Gastroesophageal sphincter (tissue), 4 donors: ENCODE measurements around the gene RANBP6. TPM values are rescaled to one million over a fixed set of nuclear protein-coding genes. Genes with fewer than 3 reads are reported as not detected.

ENCODE experiments used
- ATAC-seq: fragments of 150-250 bp; one replicate; pipeline ENCODE4 v1.9.1; 2016; ENCODE audit warnings: mild to moderate bottlenecking, moderate library complexity
- H3K27ac ChIP-seq, 4 donors: fragments of 200-600 bp; sonication (generic) in 3 of 4; 1 replicate in 3 of 4; 2 replicates in 1 of 4; pipeline ENCODE4 v1.5.1; 2016 to 2019
- H3K27me3 ChIP-seq: fragments of 200-600 bp; sonication (generic); one replicate; pipeline ENCODE4 v1.5.1; 2019
- H3K36me3 ChIP-seq, 2 donors: fragments of 200-600 bp; sonication (generic); one replicate each; pipeline ENCODE4 v1.5.1; 2019; ENCODE audit warnings: control low read depth in 1 of 2
- H3K4me1 ChIP-seq, 3 donors: fragments of 200-600 bp; sonication (generic); 1 replicate in 2 of 3; 2 replicates in 1 of 3; pipeline ENCODE4 v1.5.1; 2016 to 2019; ENCODE audit warnings: control low read depth in 2 of 3
- H3K4me3 ChIP-seq, 2 donors: fragments of 200-600 bp; sonication (generic); one replicate each; pipeline ENCODE4 v1.5.1; 2019; ENCODE audit warnings: mild to moderate bottlenecking in 1 of 2, moderate library complexity in 1 of 2
- H3K9me3 ChIP-seq, 3 donors: fragments of 200-600 bp; sonication (generic); one replicate each; pipeline ENCODE4 v1.5.1; 2017 to 2019; ENCODE audit warnings: control low read depth in 2 of 3
- EP300 ChIP-seq: sonication (generic); formaldehyde crosslinking; IDR thresholded peaks from one replicate; pipeline ENCODE4 v1.6.1; 2017; ENCODE audit warnings: antibody characterized with exemption, mild to moderate bottlenecking
- POLR2A ChIP-seq, 2 donors: fragments of 450-650 bp; IDR thresholded peaks; one replicate each; pipeline ENCODE4 v1.6.1; 2017; ENCODE audit warnings: antibody characterized with exemption in 2 of 2, mild to moderate bottlenecking in 2 of 2, moderate library complexity in 1 of 2
- POLR2AphosphoS5 ChIP-seq: sonication (generic); formaldehyde crosslinking; IDR thresholded peaks from one replicate; pipeline ENCODE4 v1.6.1; 2017; ENCODE audit warnings: antibody characterized with exemption
- WGBS, 2 donors: methylation state at CpG; one replicate each; pipeline ENCODE4 v1.1.5; 2018; ENCODE audit warnings: low coverage in 1 of 2; 5-methylcytosine and 5-hydroxymethylcytosine counted together
- total RNA-seq, 4 donors: library from RNA; depleted of rRNA; stranded (reverse); fragments of >200 nt; gene quantifications; one replicate each; pipeline ENCODE4 v1.1.0, GENCODE V29; 2016
- TF ChIP-seq, protein P1 (sequence below), 4 experiments: fragments of 200-600 bp in 2 of 4; fragments of 450-650 bp in 2 of 4; sonication (generic) in 1 of 4; IDR thresholded peaks; one replicate each; pipeline ENCODE4 v1.5.1; 2017 to 2019; ENCODE audit warnings: antibody characterized with exemption in 4 of 4, mild to moderate bottlenecking in 2 of 4, moderate library complexity in 2 of 4

The RANBP6 gene
- total RNA-seq, 4 donors from 2014 or later: 14.8 to 20.2 (median 17.6) TPM

- TF ChIP-seq POLR2A (IDR thresholded peaks at IDR 0.05) (no peak), POLR2AphosphoS5 (no peak), EP300 (no peak)
- TF ChIP-seq, protein P1, sequence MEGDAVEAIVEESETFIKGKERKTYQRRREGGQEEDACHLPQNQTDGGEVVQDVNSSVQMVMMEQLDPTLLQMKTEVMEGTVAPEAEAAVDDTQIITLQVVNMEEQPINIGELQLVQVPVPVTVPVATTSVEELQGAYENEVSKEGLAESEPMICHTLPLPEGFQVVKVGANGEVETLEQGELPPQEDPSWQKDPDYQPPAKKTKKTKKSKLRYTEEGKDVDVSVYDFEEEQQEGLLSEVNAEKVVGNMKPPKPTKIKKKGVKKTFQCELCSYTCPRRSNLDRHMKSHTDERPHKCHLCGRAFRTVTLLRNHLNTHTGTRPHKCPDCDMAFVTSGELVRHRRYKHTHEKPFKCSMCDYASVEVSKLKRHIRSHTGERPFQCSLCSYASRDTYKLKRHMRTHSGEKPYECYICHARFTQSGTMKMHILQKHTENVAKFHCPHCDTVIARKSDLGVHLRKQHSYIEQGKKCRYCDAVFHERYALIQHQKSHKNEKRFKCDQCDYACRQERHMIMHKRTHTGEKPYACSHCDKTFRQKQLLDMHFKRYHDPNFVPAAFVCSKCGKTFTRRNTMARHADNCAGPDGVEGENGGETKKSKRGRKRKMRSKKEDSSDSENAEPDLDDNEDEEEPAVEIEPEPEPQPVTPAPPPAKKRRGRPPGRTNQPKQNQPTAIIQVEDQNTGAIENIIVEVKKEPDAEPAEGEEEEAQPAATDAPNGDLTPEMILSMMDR (IDR thresholded peaks at IDR 0.05): no peak
- peaks cover 26% of the 10 kb centered on the region for H3K27me3 ChIP-seq
- no peaks in the 10 kb centered on the region for H3K9me3 ChIP-seq
- no peaks in the 10 kb centered on the region for H3K4me1 ChIP-seq
- H3K27ac ChIP-seq: no peak overlapping the region
- no peaks in the 10 kb centered on the region for H3K36me3 ChIP-seq
- WGBS, 2 donors: 39 to 83% methylated on average over 2 of the region's 2 CpGs
- H3K4me3 ChIP-seq: no peak overlapping the region
- no peak for ATAC-seq
Measured at GRCh38 chr9:6052293-6052919, 37.0 kb upstream of the RANBP6 start.

GRCh38 chr9:6051511-6051950 lies 36.1 kb upstream of the RANBP6 start:
- H3K4me1 ChIP-seq: no peaks in the 10 kb centered on the region
- ATAC-seq: no peak
- 86 to 92% methylated on average over 1 to 2 of the region's 2 CpGs for WGBS, 2 donors
- TF ChIP-seq POLR2AphosphoS5 (no peak), EP300 (no peak), POLR2A (IDR thresholded peaks at IDR 0.05) (no peak)
- TF ChIP-seq, protein P1 (IDR thresholded peaks at IDR 0.05): no peak
- peaks cover 29% of the 10 kb centered on the region for H3K27me3 ChIP-seq
- H3K27ac ChIP-seq: no peak overlapping the region
- no peaks in the 10 kb centered on the region for H3K9me3 ChIP-seq
- no peaks in the 10 kb centered on the region for H3K36me3 ChIP-seq
- H3K4me3 ChIP-seq: no peak overlapping the region

GRCh38 chr9:6049798-6050197 lies 34.4 kb upstream of the RANBP6 start:
- Histone ChIP-seq H3K27ac (no peak overlapping the region), H3K4me1 (no peaks in the 10 kb centered on the region), H3K36me3 (no peaks in the 10 kb centered on the region), H3K9me3 (no peaks in the 10 kb centered on the region), H3K27me3 (peaks cover 35% of the 10 kb centered on the region), H3K4me3 (no peak overlapping the region)
- no peak for ATAC-seq
- no peak for TF ChIP-seq POLR2A (IDR thresholded peaks at IDR 0.05)
- no peak for TF ChIP-seq EP300
- no peak for TF ChIP-seq POLR2AphosphoS5
- TF ChIP-seq, protein P1 (IDR thresholded peaks at IDR 0.05): no peak
- WGBS, 2 donors: 56 to 100% methylated on average over 1 of the region's 1 CpG

DNA sequence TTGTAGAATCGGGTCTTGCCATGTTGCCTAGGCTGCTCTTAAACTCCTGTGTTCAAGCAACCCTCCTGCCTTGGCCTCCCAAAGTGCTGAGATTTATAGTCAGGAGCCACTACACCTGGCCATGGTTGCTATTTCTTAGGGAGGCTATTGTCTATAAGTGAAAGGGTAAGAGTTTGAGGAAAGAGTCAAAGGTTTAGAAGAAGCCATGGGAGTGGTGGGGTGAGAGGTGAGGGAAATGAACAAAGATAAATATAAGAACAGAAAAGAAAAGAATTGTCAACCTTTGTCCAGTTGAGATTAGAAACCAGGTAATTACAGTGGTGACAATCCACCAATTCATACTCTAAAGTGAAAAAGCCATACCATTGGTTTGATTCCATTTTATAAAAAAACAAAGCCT lies 32.6 kb upstream of the RANBP6 start:
- peaks cover 35% of the 10 kb centered on the region for H3K27me3 ChIP-seq
- H3K9me3 ChIP-seq: peaks cover 0 to 4% (median 0%) of the 10 kb centered on the region in 3 donors
- no peak overlapping the region for H3K4me3 ChIP-seq
- H3K27ac ChIP-seq: no peak overlapping the region
- WGBS, 2 donors: 83% methylated on average over 1 of the region's 1 CpG; no CpG with 5 or more reads in 1 of the 2 donors
- H3K36me3 ChIP-seq: no peaks in the 10 kb centered on the region
- H3K4me1 ChIP-seq: no peaks in the 10 kb centered on the region
- no peak for ATAC-seq
- TF ChIP-seq POLR2AphosphoS5: no peak
- TF ChIP-seq POLR2A (IDR thresholded peaks at IDR 0.05): no peak
- no peak for TF ChIP-seq EP300
- TF ChIP-seq, protein P1 (IDR thresholded peaks at IDR 0.05): no peak

DNA sequence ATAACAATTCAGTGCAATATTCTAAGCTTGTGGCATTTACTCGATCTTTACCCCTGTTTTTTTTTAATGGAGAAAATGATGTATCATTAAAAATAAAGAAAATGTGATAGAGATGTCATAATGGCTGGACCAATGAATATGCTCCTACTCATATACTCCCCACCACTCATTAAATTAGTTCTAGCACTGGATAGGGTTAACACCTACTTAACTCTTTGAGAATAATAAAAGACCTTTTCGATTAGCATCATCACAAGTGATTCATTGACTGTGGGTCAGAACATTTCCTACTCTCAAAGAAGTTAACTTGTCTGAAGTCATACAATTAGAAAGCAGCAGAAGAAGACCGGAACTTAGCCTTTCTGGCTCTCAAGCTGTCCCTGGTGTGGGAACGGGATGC lies 31.6 kb upstream of the RANBP6 start:
- H3K4me3 ChIP-seq: no peak overlapping the region
- no peaks in the 10 kb centered on the region for H3K4me1 ChIP-seq
- no peak for ATAC-seq
- no peak overlapping the region for H3K27ac ChIP-seq
- H3K36me3 ChIP-seq: no peaks in the 10 kb centered on the region
- TF ChIP-seq POLR2A (IDR thresholded peaks at IDR 0.05) (no peak), EP300 (no peak), POLR2AphosphoS5 (no peak)
- TF ChIP-seq, protein P1 (IDR thresholded peaks at IDR 0.05): no peak
- H3K9me3 ChIP-seq: peaks cover 0 to 4% (median 0%) of the 10 kb centered on the region in 3 donors
- WGBS, 2 donors: 63 to 81% methylated on average over 3 to 4 of the region's 4 CpGs
- peaks cover 35% of the 10 kb centered on the region for H3K27me3 ChIP-seq
